GDM1 (cell line): ENCODE measurements around the gene PRIMPOL.
"Not testable (repeated sequence)": the region's sequence is repeated elsewhere in the genome, so short reads cannot be mapped to it uniquely, and the experiment has no call there.

Source experiments
- DNase-seq: peaks from one replicate; lab custom pipeline; 2025; lab: John Stamatoyannopoulos, UW

The PRIMPOL gene, protein sequence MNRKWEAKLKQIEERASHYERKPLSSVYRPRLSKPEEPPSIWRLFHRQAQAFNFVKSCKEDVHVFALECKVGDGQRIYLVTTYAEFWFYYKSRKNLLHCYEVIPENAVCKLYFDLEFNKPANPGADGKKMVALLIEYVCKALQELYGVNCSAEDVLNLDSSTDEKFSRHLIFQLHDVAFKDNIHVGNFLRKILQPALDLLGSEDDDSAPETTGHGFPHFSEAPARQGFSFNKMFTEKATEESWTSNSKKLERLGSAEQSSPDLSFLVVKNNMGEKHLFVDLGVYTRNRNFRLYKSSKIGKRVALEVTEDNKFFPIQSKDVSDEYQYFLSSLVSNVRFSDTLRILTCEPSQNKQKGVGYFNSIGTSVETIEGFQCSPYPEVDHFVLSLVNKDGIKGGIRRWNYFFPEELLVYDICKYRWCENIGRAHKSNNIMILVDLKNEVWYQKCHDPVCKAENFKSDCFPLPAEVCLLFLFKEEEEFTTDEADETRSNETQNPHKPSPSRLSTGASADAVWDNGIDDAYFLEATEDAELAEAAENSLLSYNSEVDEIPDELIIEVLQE

DNA sequence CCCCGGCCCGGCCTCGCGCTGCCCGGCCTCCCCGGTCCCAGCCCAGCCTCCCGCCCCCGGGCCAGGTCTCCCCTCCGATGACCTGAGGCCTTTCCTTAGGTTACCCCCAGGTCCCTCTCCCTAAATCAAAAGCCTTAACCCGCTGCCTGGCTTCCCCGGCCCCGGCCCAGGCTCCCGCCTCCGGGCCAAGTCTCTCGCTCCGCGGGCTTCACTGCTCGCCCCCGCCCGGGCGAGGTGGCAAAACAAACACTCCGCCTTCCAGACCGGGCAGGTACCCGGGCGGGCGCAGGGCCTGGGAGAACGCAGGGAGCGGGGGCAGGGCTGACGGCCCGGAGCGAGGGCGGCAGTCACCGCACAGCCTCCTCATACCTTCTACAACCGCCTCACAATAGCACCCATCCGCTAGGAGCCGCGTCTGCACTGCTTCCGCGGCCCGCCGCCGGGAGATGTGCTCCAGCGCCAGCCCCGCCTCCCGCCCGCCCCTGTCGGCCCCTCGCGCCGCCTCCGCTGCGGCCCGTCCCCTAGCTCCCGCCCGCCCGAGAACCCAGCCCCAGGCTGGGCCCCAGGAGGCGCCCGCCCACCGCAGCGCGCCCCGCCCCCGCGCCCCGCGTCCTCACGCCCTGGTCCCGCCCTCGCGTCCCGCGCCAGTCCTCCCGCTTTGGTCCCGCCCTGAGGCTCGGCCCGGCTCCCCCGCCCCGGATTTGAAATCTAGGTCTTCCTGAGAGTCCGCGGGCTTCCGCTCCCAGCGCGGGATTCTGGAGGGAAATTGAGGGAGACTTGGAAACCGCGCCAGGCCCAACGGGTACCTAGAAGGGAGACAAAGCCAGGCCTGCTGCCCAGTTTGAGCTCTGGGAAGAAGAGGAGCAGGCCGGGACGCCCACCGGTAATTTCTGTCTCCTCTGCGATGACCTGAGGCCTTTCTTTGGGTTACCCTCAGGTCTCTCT is at the start of gene PRIMPOL, which contains the start of gene CASP3:
Gene PRIMPOL (plus strand): TSS at position 713 of the 945 bp plus-strand sequence. CDS start 7,403 bp downstream, outside the sequence.
Gene CASP3 (minus strand): TSS at position 422 of the 945 bp plus-strand sequence. CDS start 10,994 bp downstream, outside the sequence.
- DNase-seq = peak; percentile 95

DNA sequence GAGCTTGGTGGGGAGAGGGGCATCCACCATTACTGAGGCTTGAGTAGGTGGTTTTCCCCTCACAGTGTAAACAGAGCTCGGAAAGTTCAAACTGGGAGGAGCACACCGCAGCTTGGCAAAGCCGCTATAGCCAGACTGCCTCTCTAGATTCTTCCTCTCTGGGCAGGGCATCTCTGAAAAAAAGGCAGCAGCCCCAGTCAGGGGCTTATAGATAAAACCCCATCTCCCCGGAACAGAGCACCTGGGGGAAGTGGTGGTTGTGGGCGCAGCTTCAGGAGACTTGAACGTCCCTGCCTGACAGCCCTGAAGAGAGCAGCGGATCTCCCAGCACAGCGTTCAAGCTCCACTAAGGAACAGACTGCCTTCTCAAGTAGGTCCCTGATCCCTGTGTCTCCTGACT is 48.6 kb upstream of the PRIMPOL start:
- not testable (repeated sequence) for DNase-seq

DNA sequence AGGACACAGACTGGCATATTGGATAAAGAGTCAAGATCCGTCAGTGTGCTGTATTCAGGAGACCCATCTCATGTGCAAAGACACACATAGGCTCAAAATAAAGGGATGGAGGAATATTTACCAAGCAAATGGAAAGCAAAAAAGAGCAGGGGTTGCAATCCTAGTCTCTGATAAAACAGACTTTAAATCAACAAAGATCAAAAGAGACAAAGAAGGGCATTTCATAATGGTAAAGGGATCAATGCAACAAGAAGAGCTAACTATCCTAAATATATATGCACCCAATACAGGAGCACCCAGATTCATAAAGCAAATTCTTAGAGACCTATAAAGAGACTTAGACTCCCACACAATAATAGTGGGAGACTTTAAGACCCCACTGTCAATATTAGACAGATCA is 46.7 kb upstream of the PRIMPOL start:
- not testable (repeated sequence) for DNase-seq

DNA sequence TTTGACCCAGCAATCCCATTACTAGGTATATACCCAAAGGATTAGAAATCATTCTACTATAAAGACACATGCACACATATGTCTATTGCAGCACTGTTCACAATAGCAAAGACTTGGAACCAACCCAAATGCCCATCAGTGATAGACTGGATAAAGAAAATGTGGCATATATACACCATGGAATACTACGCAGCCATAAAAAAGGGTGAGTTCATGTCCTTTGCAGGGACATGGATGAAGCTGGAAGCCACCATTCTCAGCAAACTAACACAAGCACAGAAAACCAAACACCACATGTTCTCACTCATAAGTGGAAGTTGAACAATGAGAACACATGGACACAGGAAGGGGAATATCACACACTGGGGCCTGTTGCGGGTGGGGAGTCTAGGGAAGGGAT is 42.1 kb upstream of the PRIMPOL start:
- not testable (repeated sequence) for DNase-seq

DNA sequence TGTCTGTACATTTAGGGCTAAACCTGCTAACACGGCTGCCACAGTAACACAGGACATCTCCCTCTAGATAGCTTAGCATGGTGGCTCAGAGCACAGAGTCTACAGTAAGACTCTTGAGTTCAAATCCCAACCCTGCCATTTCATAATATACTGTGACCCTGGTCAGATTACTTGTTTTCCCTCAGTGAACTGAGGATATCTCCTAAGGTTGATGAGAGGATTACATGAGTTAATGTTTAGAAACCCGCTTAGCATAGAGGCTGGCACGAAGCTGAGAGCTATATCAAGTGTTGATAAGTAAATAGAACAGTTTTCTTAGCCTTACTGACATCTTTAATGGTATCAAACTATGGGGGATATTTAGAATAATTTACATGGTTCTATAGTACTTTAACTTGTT is 37.5 kb upstream of the PRIMPOL start:
- no peak for DNase-seq

DNA sequence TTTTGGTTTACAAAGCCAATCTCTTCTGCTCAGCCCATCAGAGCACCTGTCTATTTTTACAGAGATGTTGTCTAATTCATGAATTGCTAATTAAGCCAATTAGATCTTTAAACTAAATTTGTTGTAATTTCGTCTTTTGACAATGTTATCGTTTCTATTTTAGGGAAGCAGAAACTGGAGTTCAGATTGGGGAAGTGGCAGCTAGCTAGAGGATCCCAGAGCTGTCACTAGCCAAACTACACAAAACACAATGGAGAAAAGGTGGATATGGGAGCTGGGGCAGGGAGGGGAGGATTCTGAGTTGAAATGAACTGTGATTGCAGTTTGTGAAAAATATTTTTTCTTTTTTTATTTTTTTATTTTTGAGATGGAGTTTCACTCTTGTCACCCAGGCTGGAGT is 36.1 kb upstream of the PRIMPOL start:
- DNase-seq = no peak

DNA sequence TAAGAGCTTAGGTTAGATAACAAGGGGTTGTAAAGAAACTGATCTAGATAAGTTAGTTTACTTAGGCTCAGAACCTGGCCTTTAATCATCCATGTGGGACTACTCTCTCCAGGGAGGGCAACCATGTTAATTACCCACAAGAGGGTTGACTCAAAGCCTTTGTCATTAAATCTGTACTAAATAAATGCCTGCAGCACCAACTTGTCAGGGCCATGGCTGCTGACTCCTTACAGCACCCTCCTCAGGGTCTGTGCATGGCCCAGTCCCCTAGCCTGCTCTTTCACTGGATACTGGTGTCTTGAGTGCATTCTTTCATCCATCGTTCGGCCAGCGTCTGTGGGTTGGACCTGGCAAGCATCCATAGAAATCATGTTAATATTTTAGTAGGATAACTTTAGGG is 35.0 kb upstream of the PRIMPOL start:
- no peak for DNase-seq

DNA sequence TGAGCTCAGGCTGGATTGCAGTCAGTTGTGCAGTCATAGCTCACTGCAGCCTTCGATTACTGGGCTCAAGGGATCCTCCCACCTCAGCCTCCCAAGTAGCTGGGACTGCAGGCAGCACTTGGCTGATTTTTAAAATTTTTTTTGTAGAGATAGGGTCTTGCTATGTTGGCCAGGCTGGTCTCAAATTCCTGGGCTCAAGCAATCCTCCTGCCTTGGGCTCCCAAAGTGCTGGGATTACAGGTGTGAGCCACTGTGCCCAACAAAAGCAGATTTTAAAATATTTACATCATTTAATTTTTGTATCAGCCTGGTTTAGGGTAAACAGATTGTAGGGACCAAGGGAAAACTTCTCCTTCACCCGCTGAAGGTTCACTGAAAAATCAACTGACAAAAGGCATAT is 33.4 kb upstream of the PRIMPOL start:
- not testable (repeated sequence) for DNase-seq

DNA sequence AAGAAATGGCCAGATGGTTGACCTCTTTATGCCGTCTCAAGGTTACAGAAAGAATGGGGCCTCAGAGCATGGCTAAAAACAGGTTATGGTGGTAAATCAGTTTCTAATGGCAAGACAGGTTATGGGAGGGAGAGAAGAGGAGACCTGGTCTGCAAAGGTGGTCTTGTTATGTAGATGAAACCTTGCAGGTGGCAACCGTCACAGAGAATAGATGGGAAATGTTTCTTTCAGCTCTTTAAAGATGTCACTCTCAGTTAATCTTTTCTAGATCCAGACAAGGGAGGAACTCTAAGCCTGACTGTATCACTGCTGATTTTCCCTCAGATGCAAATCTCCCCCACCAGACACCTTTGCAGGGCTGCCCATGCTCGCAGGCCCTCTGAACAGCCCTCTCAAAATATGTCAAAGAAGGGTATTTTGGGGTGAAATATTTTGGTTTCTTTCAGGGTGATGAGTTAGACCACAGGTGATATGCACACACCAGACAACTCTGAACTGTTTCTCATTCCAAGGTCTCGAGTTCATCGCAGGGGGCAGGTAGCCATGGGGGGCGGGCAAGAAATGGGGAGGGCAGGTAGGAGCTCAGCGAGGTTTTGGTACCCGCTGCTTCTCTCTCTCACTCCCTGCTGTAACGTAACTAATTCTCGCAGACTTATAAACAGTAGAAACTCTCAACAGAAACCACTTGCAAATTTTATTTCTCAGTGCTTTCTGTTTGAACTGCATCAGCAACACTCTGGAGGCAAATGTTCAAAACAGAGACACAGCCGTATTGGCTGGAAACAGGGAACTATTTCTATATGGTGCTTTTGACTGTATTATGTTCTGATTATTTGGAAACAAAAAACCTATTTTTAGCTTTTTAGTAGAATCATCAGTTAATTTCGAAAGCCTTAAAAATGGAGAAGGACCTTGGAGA is 32.6 kb upstream of the PRIMPOL start:
- no peak for DNase-seq

DNA sequence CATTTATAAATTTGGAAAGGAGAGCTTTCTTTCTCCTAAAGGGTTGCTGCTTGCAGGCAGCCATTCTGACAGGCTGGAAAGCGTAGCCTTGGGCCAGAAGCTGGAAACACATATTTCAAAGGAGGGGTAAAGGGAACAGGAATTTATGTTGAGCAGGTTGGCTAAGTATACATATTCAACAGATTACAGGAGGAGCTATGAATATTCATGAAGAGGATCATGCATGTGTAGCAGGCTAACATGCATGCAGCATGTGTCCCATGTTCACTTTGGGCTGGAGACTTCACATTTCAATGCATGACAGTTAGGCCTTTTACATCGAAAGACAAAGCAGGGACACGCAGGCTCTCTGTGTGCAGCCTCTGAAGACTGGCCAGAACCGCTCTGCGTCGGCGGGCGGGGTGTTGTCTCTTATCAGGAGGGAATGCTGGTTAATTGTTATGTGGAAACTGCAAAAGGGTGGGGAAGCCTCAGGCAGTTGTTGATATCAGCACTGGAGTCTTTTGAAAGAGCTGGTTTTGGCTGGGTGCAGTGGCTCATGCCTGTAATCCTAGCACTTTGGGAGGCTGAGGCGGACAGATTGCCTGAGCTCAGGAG is 31.8 kb upstream of the PRIMPOL start:
- no peak for DNase-seq

DNA sequence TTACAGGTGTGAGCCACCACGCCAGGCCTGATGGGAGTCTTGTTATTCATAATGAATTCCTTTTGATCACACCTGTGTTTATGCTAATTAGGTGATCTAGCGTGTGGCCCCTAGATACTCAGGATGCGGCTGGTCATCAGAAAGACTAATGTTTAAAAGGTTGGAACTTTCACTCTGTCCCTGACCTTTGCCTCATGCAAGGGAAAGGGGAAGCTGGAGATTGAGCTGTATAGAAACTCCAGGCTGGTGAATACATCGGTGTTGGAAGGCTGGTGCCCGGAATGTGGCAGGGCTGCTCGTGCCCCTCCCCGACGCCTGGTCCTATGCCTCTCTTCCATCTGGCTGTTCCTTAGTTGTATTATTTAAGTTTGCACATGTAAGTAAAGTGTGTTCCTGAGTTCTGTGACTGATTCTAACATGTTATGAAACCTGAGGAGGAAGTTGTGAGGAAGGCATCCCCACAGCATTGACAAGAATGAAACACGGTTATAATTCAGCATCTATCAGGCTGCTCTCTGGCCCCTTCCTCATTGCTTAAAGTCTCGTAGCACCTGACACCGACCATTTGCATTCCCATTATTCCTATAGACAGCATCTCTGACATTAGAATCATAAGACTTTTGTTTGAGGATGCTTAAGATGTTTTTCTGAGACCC is 29.2 kb upstream of the PRIMPOL start:
- DNase-seq = no peak

DNA sequence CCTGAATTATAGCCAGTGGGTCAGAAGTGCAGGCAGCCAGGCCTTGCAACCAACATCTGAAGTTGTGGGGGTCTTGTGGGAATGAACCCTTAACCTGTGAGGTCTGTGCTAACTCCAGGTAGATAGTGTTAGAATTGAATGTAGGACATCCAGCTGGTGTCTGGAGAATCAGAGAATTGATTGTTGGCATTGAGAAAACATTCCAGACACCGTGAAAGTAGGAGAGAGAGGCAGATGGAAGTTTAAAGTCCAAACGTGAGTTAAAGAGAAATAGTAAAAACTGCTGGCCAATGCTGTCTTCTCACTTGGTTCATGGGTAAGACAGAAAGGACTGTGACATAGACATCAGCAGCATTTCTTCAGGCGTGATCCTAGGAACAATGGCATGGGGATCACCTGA is 28.0 kb upstream of the PRIMPOL start:
- DNase-seq = no peak

DNA sequence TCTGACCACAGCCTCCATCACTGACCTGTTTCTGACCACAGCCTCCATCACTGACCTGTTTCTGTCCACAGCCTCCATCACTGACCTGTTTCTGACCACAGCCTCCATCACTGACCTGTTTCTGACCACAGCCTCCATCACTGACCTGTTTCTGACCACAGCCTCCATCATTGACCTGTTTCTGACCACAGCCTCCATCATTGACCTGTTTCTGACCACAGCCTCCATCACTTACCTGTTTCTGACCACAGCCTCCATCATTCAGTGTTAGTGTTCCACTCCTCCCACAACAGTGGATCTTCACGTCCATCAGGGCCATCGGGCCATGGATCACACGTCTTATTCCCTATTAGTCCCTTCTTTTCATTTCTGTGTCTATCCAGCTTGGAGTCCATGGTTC is 25.0 kb upstream of the PRIMPOL start:
- not testable (repeated sequence) for DNase-seq

DNA sequence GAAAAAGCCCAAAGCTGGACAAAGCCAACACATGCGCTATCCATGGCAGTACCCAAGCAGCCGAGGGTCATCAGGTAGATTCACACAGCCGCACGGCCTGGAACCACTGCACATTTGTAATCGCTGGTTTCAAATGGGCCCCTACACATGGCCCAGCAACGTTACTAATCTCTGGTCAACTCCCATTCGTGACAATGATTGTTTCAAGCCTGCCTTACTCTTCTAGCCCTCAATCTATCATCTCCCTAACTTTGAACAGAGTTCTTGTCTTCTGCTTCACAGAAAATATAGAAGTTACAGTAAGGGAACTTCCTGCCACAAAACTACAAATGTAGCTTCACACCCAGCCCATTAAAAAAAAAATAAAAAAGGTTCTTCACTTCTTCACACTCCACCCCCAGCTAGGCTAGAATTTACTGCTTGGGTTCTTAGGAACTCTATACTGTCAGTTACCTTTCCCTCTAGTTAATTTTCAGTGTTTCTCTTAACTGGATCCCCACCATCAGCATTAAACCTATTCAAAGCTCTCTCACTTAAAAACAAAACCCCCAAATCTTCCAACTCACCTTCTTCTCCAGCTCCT is 24.5 kb upstream of the PRIMPOL start:
- no peak for DNase-seq

DNA sequence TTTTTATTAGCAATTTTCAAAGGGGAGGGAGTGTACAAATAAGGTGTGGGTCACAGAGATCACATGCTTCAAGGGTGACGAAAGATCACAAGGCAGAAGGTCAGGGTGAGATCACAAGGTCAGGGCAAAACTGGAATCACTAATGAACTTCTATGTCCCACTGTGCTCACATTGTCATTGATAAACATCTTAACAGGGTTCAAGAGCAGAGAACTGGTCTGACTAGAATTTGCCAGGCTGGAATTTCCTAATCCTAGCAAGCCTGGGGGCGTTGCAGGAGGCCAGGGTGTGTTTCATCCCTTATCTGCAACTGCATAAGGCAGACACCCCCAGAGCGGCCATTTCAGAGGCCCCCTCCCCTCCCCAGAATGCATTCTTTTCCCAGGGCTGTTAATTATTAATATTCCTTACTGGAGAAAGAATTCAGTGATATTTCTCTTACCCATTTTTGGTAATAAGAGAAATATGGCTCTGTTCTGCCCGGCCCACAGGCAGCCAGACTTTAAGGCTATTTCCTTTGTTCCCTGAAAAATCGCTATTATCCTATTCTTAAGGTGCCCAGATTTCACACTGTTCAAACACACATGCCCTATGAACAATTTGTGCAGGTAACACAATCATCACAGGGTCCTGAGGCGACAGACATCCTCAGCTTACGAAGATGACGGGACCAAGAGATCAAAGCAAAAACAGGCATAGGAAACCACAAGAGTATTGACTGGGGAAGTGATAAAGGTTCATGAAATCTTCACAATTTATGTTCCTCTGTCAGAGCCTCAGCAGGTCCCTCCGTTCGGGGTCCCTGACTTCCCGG is 23.5 kb upstream of the PRIMPOL start:
- DNase-seq = not testable (repeated sequence)

DNA sequence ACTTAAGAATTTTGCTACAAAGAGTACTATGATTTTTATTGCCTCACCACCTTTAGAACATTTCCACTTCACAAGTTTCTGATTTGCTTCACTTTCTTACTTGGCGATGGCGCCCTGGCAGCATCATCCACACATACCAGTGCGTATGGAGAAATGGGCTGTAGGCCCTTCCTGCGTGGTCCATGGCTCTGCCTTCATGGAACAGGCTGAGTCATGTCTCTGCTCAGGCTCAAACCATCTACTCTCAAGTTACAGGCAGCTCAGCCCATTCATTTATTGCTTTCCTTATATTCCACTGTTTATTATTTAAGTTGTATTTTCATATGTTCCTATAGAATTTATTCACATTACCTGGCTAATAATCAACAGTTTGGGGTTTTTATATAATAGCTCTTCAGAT is 21.4 kb upstream of the PRIMPOL start:
- DNase-seq = no peak

DNA sequence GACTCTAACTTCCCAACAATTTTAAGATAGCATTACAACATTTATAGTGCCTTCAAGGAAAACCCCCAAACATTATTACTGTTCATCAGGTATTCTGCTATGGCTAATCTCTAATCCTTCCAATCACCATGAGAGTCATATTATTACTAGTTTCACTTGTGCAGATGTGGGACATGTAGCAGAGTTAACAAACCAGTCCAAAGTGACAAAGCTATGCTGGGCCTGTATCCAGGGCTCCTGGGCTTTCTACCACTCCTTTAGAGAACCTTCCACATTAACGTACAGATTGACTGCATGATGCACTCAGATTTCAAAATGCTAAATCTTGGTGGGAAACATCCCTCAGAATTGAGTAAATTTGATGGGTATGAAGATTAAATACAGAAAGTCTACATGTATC is 16.7 kb upstream of the PRIMPOL start:
- no peak for DNase-seq

DNA sequence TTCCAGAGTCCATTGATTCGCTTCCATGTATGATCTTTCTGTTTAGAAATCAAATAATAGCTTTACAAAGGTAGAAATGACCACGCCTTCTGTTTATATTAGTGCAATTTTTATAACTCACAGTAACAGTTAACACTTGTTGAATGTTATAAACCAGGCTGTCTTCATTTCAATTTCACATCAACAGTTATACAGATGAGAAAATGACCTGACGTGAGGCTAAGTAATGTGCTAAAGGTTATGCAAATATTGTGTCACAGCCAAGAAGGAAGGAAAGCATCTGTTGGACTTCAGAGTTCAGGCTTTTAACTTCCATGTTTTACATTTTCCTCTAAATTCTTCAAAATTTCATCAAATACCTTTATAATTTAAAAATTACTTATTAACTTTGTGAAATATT is 14.2 kb upstream of the PRIMPOL start:
- DNase-seq = no peak

DNA sequence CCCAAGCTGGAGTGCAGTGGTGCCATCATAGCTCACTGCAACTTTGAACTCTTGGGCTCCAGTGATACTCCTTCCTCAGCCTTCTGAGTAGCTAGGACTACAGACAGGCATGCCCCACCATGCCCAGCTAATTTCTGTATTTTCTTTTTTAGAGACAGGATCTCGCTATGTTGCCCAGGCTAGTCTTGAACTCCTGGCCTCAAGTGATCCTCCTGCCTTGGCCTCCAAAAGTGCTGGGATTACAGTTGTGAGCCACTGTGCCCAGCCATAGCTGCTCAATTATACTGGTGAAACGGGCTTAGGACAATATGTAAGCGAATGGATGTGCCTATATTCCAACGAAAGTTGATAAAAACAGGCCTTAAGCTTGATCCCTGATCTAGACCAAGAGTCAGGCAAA is 13.4 kb upstream of the PRIMPOL start:
- no peak for DNase-seq
